ENCODE data around the gene RPL36.
"Not testable (repeated sequence)": the region's sequence is repeated elsewhere in the genome, so short reads cannot be mapped to it uniquely, and the experiment has no call there.

RPL36 gene

GRCh38 chr19:5684694-5685430, 5.2 kb upstream of the RPL36 start:
- peaks cover 19 to 29% (median 22%) of the 10 kb centered on the region in 10 experiments for H3K4me1 ChIP-seq
- H3K9ac ChIP-seq: no peak overlapping the region
- no peak for TF ChIP-seq Cebpa-rat (IDR thresholded peaks at IDR 0.05)
- no peaks in the 10 kb centered on the region for H3K9me3 ChIP-seq (replicated peaks in 1 of 11)
- H3K4me3 ChIP-seq: no peak overlapping the region
- no peaks in the 10 kb centered on the region for H3K36me3 ChIP-seq
- no peaks in the 10 kb centered on the region for H3K27me3 ChIP-seq
- no peak overlapping the region for H3K4me2 ChIP-seq
- H3K27ac ChIP-seq: no peak overlapping the region
- peaks cover 0 to 16% (median 0%) of the 10 kb centered on the region in 11 experiments; a peak in 1 of 22 replicates for H4K20me1 ChIP-seq

- TF ChIP-seq Cebpa-rat (IDR thresholded peaks at IDR 0.05): no peak
- Histone ChIP-seq H3K27me3 (no peaks in the 10 kb centered on the region), H3K9me3 (replicated peaks in 1 of 11) (no peaks in the 10 kb centered on the region), H3K9ac (peak overlapping the region; percentile 63 to 83 (median 80); a peak in 20 of 22 replicates), H3K27ac (peak overlapping the region; percentile 27 to 87 (median 77); a peak in 17 of 22 replicates), H3K4me1 (peaks cover 15 to 25% (median 18%) of the 10 kb centered on the region in 10 experiments), H4K20me1 (peaks cover 10 to 27% (median 11%) of the 10 kb centered on the region in 11 experiments), H3K36me3 (peaks cover 0 to 8% (median 7%) of the 10 kb centered on the region in 11 experiments; a peak in 15 of 22 replicates), H3K4me3 (peak overlapping the region; percentile 54 to 75 (median 67)), H3K4me2 (peak overlapping the region; percentile 76 to 95 (median 89))
These were observed 3.8 kb upstream of the RPL36 start for GRCh38 chr19:5686326-5686646.

GRCh38 chr19:5686647-5687359, 3.3 kb upstream of the RPL36 start:
- Histone ChIP-seq H3K27me3 (no peaks in the 10 kb centered on the region), H3K4me2 (peak overlapping the region; percentile 76 to 95 (median 89)), H3K9me3 (replicated peaks in 1 of 11) (no peaks in the 10 kb centered on the region), H3K9ac (peak overlapping the region; percentile 63 to 83 (median 80); a peak in 21 of 22 replicates), H3K36me3 (peaks cover under 1 to 14% (median 12%) of the 10 kb centered on the region in 11 experiments; a peak in 21 of 22 replicates), H3K27ac (peak overlapping the region; percentile 27 to 87 (median 77); a peak in 21 of 22 replicates), H4K20me1 (peaks cover 15 to 31% (median 16%) of the 10 kb centered on the region in 11 experiments), H3K4me3 (peak overlapping the region; percentile 54 to 75 (median 67)), H3K4me1 (peaks cover 14 to 22% (median 17%) of the 10 kb centered on the region in 10 experiments)
- TF ChIP-seq Cebpa-rat (IDR thresholded peaks at IDR 0.05): no peak

- peak overlapping the region in 2 of 11 experiments; percentile 33 to 80; a peak in 2 of 22 replicates for H3K9ac ChIP-seq
- no peaks in the 10 kb centered on the region for H3K9me3 ChIP-seq (replicated peaks in 1 of 11)
- H3K4me3 ChIP-seq: peak overlapping the region in 6 of 10 experiments; percentile 26 to 72 (median 64); a peak in 6 of 20 replicates
- H4K20me1 ChIP-seq: peaks cover 22 to 32% (median 23%) of the 10 kb centered on the region in 11 experiments
- H3K4me2 ChIP-seq: peak overlapping the region in 10 of 11 experiments; percentile 22 to 91 (median 52); a peak in 14 of 22 replicates
- H3K36me3 ChIP-seq: peaks cover 9 to 21% (median 20%) of the 10 kb centered on the region in 11 experiments
- no peak for TF ChIP-seq Cebpa-rat (IDR thresholded peaks at IDR 0.05)
- peak overlapping the region in 5 of 11 experiments; percentile 9 to 52 (median 27); a peak in 6 of 22 replicates for H3K27ac ChIP-seq
- H3K27me3 ChIP-seq: no peaks in the 10 kb centered on the region
- peaks cover 17 to 27% (median 25%) of the 10 kb centered on the region in 10 experiments for H3K4me1 ChIP-seq
These were observed 2.5 kb upstream of the RPL36 start for GRCh38 chr19:5687360-5688198.

GRCh38 chr19:5688262-5688881, 1.7 kb upstream of the RPL36 start:
- not testable (repeated sequence) for H3K4me3 ChIP-seq; H3K9ac ChIP-seq; H3K27ac ChIP-seq; H3K27me3 ChIP-seq; H3K4me2 ChIP-seq; H3K9me3 ChIP-seq (replicated peaks in 1 of 11)
- Histone ChIP-seq H3K36me3 (peaks cover 17 to 29% (median 27%) of the 10 kb centered on the region in 11 experiments), H4K20me1 (peaks cover 30 to 40% (median 31%) of the 10 kb centered on the region in 11 experiments), H3K4me1 (peaks cover 25 to 34% (median 31%) of the 10 kb centered on the region in 10 experiments)

- Histone ChIP-seq H3K4me1 (peaks cover 22 to 31% (median 26%) of the 10 kb centered on the region in 10 experiments), H3K4me3 (peak overlapping the region; percentile 77 to 99 (median 96)), H4K20me1 (peaks cover 59 to 68% (median 60%) of the 10 kb centered on the region in 11 experiments), H3K9ac (peak overlapping the region; percentile 87 to 99 (median 95)), H3K9me3 (replicated peaks in 1 of 11) (no peaks in the 10 kb centered on the region), H3K27ac (peak overlapping the region; percentile 82 to 97 (median 95)), H3K4me2 (peak overlapping the region; percentile 70 to 93 (median 85)), H3K36me3 (peaks cover 45 to 57% (median 56%) of the 10 kb centered on the region in 11 experiments), H3K27me3 (no peaks in the 10 kb centered on the region)
- no peak for TF ChIP-seq Cebpa-rat (IDR thresholded peaks at IDR 0.05)
These were observed 1.1 kb downstream of the RPL36 start for GRCh38 chr19:5690955-5691821.

- Histone ChIP-seq H3K9ac (peak overlapping the region; percentile 87 to 99 (median 95)), H3K27me3 (no peaks in the 10 kb centered on the region), H3K4me1 (peaks cover 17 to 31% (median 23%) of the 10 kb centered on the region in 10 experiments), H4K20me1 (peaks cover 67 to 77% (median 68%) of the 10 kb centered on the region in 11 experiments), H3K4me2 (peak overlapping the region; percentile 70 to 93 (median 85)), H3K4me3 (peak overlapping the region; percentile 77 to 99 (median 96)), H3K9me3 (replicated peaks in 1 of 11) (no peaks in the 10 kb centered on the region), H3K27ac (peak overlapping the region in 8 of 11 experiments; percentile 86 to 97 (median 95); a peak in 10 of 22 replicates), H3K36me3 (peaks cover 54 to 66% (median 64%) of the 10 kb centered on the region in 11 experiments)
- TF ChIP-seq Cebpa-rat (IDR thresholded peaks at IDR 0.05): no peak
These were observed 2.0 kb downstream of the RPL36 start for GRCh38 chr19:5691822-5692722.
